Lung (tissue), 12 donors: ENCODE data around the gene PRTFDC1. TPM values are rescaled to one million over a fixed set of nuclear protein-coding genes. Genes with fewer than 3 reads are reported as not detected.

Source experiments
- ATAC-seq: fragments of 200-7000 bp; cut with Tn5 transposase; one replicate; pipeline ENCODE4 v1.9.1; 2020; ENCODE audit warnings: moderate number of reproducible peaks; ENCODE audit not compliant: insufficient read depth, low FRiP score
- DNase-seq, 3 donors: peaks; one replicate each; pipeline ENCODE4 v3.0.0-alpha.2; 2013 to 2017
- H3K27ac ChIP-seq, 2 donors: one replicate each; pipeline ENCODE4 v1.5.1; 2013; ENCODE audit warnings: mild to moderate bottlenecking in 2 of 2, moderate library complexity in 2 of 2, control low read depth in 1 of 2, inconsistent platforms in 1 of 2, low read depth in 1 of 2, low read length in 1 of 2
- H3K27me3 ChIP-seq, 3 donors: one replicate each; pipeline ENCODE4 v1.5.1; 2013; ENCODE audit warnings: low read length in 2 of 3; ENCODE audit not compliant: control insufficient read depth in 3 of 3, insufficient read depth in 3 of 3
- H3K36me3 ChIP-seq, 4 donors: one replicate each; pipeline ENCODE4 v1.5.1; 2013; ENCODE audit warnings: low read length in 4 of 4, mild to moderate bottlenecking in 1 of 4, moderate library complexity in 1 of 4; ENCODE audit not compliant: control insufficient read depth in 4 of 4, insufficient read depth in 4 of 4
- H3K4me1 ChIP-seq, 5 donors: one replicate each; pipeline ENCODE4 v1.5.1; 2013; ENCODE audit warnings: low read length in 5 of 5, mild to moderate bottlenecking in 2 of 5, moderate library complexity in 1 of 5; ENCODE audit not compliant: control insufficient read depth in 5 of 5, insufficient read depth in 5 of 5
- H3K4me3 ChIP-seq: one replicate; pipeline ENCODE4 v1.5.1; 2013; ENCODE audit warnings: mild to moderate bottlenecking, control low read depth, moderate library complexity
- H3K9ac ChIP-seq, 2 donors: one replicate each; pipeline ENCODE4 v1.5.1; 2013; ENCODE audit warnings: low read length in 2 of 2, control low read depth in 1 of 2; ENCODE audit not compliant: insufficient read depth in 1 of 2
- H3K9me3 ChIP-seq, 4 donors: one replicate each; pipeline ENCODE4 v1.5.1; 2013; ENCODE audit warnings: low read length in 3 of 4, mild to moderate bottlenecking in 1 of 4, moderate library complexity in 1 of 4; ENCODE audit not compliant: control insufficient read depth in 4 of 4, insufficient read depth in 3 of 4
- CTCF ChIP-seq: IDR thresholded peaks from 2 replicates; pipeline ENCODE4 v1.5.1; 2012; ENCODE audit warnings: mild to moderate bottlenecking; ENCODE audit errors: control extremely low read depth, extremely low read depth
- WGBS, 2 donors: extraction: QIAGEN DNeasy Blood & Tissue Kit; methylation state at CpG; one replicate each; pipeline ENCODE4 v1.1.7; 2013; 5-methylcytosine and 5-hydroxymethylcytosine counted together
- polyA plus RNA-seq, 2 donors: library from polyadenylated mRNA; stranded (reverse); fragments of 200-250 nt; gene quantifications; one replicate each; pipeline ENCODE4 v1.2.1, GENCODE V29; 2013
- total RNA-seq, 2 donors: library from RNA; depleted of rRNA in 1 of 2; stranded (reverse); fragments of >200 nt in 1 of 2; gene quantifications; one replicate each; pipeline ENCODE4 v1.2.1, GENCODE V29; 2014 to 2021
- donor health status: control.
- donor health status: control.
- donor health status: Bipolar disorder and iron deficiency.
- donor health status: healthy.
- donor health status: DM: yes; HTN: yes; CAD: no.

PRTFDC1 gene
- total and polyA plus RNA-seq, 4 donors: 1.6 to 12.5 (median 3.1) TPM

DNA sequence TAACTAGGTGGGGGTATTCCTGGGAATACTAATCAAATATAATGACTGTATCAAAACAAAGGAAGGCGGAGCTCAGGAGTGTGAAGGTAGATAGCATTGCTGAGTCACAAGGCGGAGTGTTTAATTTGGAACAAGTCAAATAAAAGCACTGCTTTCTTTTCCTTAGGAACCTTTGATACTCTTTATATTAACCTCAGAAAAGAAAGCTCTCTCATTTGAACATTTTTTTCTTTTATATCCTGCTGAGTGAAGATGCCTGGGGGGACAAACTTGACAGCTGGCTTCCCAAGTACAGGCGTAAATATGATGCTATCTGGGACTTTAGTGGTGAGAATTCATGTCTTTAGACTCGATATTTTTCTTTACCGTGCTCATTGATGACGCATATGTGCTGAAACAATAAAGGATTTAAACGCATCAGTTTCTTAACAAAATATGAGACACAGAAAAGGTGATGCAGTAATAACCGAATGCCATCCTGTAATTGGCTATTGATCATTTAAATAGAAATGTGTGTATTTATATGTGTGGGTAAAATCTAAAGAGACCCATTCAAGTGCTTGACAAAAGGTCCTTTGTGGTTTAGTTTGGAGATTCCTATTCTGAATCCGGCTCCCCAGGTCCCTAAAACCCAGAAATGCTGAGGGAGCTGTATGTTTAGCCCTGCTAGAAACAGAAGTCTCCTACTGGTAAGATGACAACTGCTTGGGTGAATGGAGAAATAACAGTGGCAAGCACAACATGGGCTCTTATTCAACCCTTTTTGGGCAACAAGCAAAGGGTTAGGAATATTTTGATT lies 102.7 kb downstream of the PRTFDC1 start:
- H3K9ac ChIP-seq: no peak overlapping the region
- H3K9me3 ChIP-seq: no peaks in the 10 kb centered on the region
- WGBS, 2 donors: 69 to 90% methylated on average over 9 of the region's 9 CpGs
- H3K27ac ChIP-seq: no peak overlapping the region
- peak; percentile 35 for ATAC-seq
- H3K27me3 ChIP-seq: no peaks in the 10 kb centered on the region
- H3K4me1 ChIP-seq: peaks cover 0 to 15% (median 0%) of the 10 kb centered on the region in 5 donors
- TF ChIP-seq CTCF: no peak
- peak in 2 of 3 donors; percentile 50 to 52 for DNase-seq
- H3K36me3 ChIP-seq: peaks cover 0 to 3% (median under 1%) of the 10 kb centered on the region in 4 donors
- no peak overlapping the region for H3K4me3 ChIP-seq

GRCh38 chr10:24849051-24849450 lies 103.4 kb downstream of the PRTFDC1 start:
- no peak for TF ChIP-seq CTCF
- Histone ChIP-seq H3K27ac (no peak overlapping the region), H3K4me3 (no peak overlapping the region), H3K9me3 (no peaks in the 10 kb centered on the region), H3K9ac (no peak overlapping the region), H3K36me3 (no peaks in the 10 kb centered on the region), H3K27me3 (no peaks in the 10 kb centered on the region), H3K4me1 (peaks cover 0 to 15% (median 0%) of the 10 kb centered on the region in 5 donors)
- no peak for ATAC-seq
- 56 to 70% methylated on average over 6 of the region's 6 CpGs for WGBS, 2 donors
- peak in 1 of 3 donors; percentile 29 for DNase-seq

- DNase-seq (peak in 2 of 3 donors; percentile 23), ATAC-seq (no peak)
- H3K36me3 ChIP-seq: no peaks in the 10 kb centered on the region
- TF ChIP-seq CTCF: no peak
- no peak overlapping the region for H3K4me3 ChIP-seq
- no peak overlapping the region for H3K9ac ChIP-seq
- no peaks in the 10 kb centered on the region for H3K27me3 ChIP-seq
- peaks cover 0 to 15% (median 0%) of the 10 kb centered on the region in 5 donors for H3K4me1 ChIP-seq
- no peak overlapping the region for H3K27ac ChIP-seq
- no peaks in the 10 kb centered on the region for H3K9me3 ChIP-seq
- 60 to 81% methylated on average over 6 of the region's 6 CpGs for WGBS, 2 donors
These were observed 104.2 kb downstream of the PRTFDC1 start for GRCh38 chr10:24848195-24848594.
